ENCODE results near the gene UGT3A1. TPM values are rescaled to one million over a fixed set of nuclear protein-coding genes. Genes with fewer than 3 reads are reported as not detected.

UGT3A1 gene
- total and polyA plus RNA-seq, 2 donors (not counting 1 experiment from before 2014, with no cell fraction given): not detected

DNA sequence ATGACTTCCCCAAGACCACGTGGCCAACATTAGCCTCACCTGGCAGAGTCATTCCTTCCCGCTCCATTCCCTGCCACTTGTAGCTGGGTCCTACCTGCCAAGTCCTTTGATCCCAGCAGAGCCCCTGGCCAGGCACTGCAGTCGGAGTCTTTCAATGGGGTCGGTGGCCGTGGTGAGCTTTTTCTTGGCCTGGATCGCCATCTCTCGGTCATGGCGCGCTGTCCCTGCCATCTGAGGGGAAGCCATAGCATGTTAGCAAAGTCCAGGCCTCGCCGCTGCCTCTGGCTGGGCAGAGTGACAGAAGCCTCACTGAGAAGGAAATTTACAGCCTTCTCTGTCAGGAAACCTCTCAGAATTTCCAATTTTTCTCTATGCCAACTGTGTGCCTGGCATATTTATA lies 70.3 kb downstream of the UGT3A1 start:
- no peak overlapping the region for H3K27ac ChIP-seq (ENCODE audit: insufficient read depth, low read length)
- DNase-seq (ENCODE audit: low read depth in 2 of 2): no peak
- no peaks in the 10 kb centered on the region for H3K79me2 ChIP-seq (ENCODE audit: control insufficient read depth, insufficient read depth, low read length)
- no peak overlapping the region for H3K9ac ChIP-seq (ENCODE audit: insufficient read depth, low read length)
- H3K9me3 ChIP-seq (ENCODE audit: control insufficient read depth, insufficient read depth, low read depth, low read length): no peaks in the 10 kb centered on the region
- H3K4me3 ChIP-seq (replicated peaks in 1 of 4; ENCODE audit: control extremely low read depth in 1 of 4, insufficient read depth in 1 of 4, low read depth in 3 of 4, low read length in 4 of 4): no peak overlapping the region
- H2AFZ ChIP-seq (ENCODE audit: low read length): no peak overlapping the region
- H3K27me3 ChIP-seq (ENCODE audit: control insufficient read depth, insufficient read depth, low read length): no peaks in the 10 kb centered on the region
- H4K20me1 ChIP-seq (ENCODE audit: control insufficient read depth, extremely low read depth, insufficient read depth, low read length): no peaks in the 10 kb centered on the region
- H3K4me1 ChIP-seq (ENCODE audit: control insufficient read depth, extremely low read depth, insufficient read depth, low read length): peaks cover 12% of the 10 kb centered on the region
- TF ChIP-seq, protein P1, sequence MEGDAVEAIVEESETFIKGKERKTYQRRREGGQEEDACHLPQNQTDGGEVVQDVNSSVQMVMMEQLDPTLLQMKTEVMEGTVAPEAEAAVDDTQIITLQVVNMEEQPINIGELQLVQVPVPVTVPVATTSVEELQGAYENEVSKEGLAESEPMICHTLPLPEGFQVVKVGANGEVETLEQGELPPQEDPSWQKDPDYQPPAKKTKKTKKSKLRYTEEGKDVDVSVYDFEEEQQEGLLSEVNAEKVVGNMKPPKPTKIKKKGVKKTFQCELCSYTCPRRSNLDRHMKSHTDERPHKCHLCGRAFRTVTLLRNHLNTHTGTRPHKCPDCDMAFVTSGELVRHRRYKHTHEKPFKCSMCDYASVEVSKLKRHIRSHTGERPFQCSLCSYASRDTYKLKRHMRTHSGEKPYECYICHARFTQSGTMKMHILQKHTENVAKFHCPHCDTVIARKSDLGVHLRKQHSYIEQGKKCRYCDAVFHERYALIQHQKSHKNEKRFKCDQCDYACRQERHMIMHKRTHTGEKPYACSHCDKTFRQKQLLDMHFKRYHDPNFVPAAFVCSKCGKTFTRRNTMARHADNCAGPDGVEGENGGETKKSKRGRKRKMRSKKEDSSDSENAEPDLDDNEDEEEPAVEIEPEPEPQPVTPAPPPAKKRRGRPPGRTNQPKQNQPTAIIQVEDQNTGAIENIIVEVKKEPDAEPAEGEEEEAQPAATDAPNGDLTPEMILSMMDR (conservative IDR thresholded peaks at IDR 0.05 in 1 of 2, IDR thresholded peaks at IDR 0.05 in 1 of 2; ENCODE audit: low read depth in 1 of 2, low read length in 2 of 2): peak in 1 of 2 donors; percentile 9
- TF ChIP-seq EZH2 (IDR thresholded peaks at IDR 0.05; ENCODE audit: low read length, missing control alignments): no peak
- no peak overlapping the region for H3K4me2 ChIP-seq (ENCODE audit: extremely low read depth, insufficient read depth, low read length)
- no peaks in the 10 kb centered on the region for H3K36me3 ChIP-seq (ENCODE audit: control insufficient read depth, insufficient read depth, low read length)

DNA sequence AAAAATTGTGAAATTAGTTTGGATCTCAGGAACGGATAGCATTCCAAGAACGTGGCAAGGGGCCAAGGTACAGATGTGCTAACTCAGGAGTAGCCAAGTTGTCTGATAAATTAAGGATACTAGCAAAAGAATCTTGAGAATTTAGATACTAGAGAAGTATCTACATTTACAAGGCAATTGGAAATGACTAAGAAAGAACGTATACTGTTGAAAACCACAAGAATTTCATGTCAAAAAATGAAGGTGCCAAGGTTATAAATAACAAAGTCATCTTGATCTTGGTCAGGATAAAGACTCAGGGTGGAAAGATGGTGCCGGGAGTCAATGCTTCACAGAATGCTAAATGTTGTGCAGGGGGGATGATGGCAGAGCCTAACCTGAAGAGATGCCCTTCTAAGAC lies 72.0 kb downstream of the UGT3A1 start:
- H3K9ac ChIP-seq (ENCODE audit: insufficient read depth, low read length): no peak overlapping the region
- H3K9me3 ChIP-seq (ENCODE audit: control insufficient read depth, insufficient read depth, low read depth, low read length): no peaks in the 10 kb centered on the region
- H4K20me1 ChIP-seq (ENCODE audit: control insufficient read depth, extremely low read depth, insufficient read depth, low read length): no peaks in the 10 kb centered on the region
- H3K79me2 ChIP-seq (ENCODE audit: control insufficient read depth, insufficient read depth, low read length): no peaks in the 10 kb centered on the region
- H3K27ac ChIP-seq (ENCODE audit: insufficient read depth, low read length): peak overlapping the region; percentile 39
- no peak overlapping the region for H2AFZ ChIP-seq (ENCODE audit: low read length)
- H3K4me3 ChIP-seq (replicated peaks in 1 of 4; ENCODE audit: control extremely low read depth in 1 of 4, insufficient read depth in 1 of 4, low read depth in 3 of 4, low read length in 4 of 4): no peak overlapping the region
- H3K4me2 ChIP-seq (ENCODE audit: extremely low read depth, insufficient read depth, low read length): no peak overlapping the region
- peaks cover 7% of the 10 kb centered on the region for H3K4me1 ChIP-seq (ENCODE audit: control insufficient read depth, extremely low read depth, insufficient read depth, low read length)
- DNase-seq (ENCODE audit: low read depth in 2 of 2): peak; percentile 62 to 94
- H3K36me3 ChIP-seq (ENCODE audit: control insufficient read depth, insufficient read depth, low read length): no peaks in the 10 kb centered on the region
- H3K27me3 ChIP-seq (ENCODE audit: control insufficient read depth, insufficient read depth, low read length): no peaks in the 10 kb centered on the region
- no peak for TF ChIP-seq EZH2 (IDR thresholded peaks at IDR 0.05; ENCODE audit: low read length, missing control alignments)
- TF ChIP-seq, protein P1 (conservative IDR thresholded peaks at IDR 0.05 in 1 of 2, IDR thresholded peaks at IDR 0.05 in 1 of 2; ENCODE audit: low read depth in 1 of 2, low read length in 2 of 2): no peak

DNA sequence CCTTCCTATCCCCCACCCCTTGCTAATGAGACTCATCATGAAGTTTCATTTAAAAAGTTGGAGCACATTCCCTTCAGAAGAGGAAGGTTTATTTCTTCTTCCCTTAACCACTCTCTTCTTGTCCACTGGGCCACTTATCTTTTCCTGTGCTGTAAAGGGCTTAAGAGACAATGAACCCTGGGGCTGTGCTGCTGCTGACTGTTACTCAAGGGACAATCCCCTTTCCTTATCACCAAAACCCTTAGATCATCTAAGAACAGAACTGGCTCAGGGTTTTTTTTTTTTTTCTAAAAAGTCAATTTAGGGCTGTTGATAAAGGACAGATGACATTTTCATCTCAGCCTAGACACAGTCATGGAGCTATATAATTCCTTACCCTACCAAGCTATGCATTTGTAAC lies 82.4 kb downstream of the UGT3A1 start:
- Histone ChIP-seq H3K79me2 (ENCODE audit: control insufficient read depth, insufficient read depth, low read length) (no peaks in the 10 kb centered on the region), H3K4me2 (ENCODE audit: extremely low read depth, insufficient read depth, low read length) (no peak overlapping the region), H3K4me3 (replicated peaks in 1 of 4; ENCODE audit: control extremely low read depth in 1 of 4, insufficient read depth in 1 of 4, low read depth in 3 of 4, low read length in 4 of 4) (no peak overlapping the region), H3K4me1 (ENCODE audit: control insufficient read depth, extremely low read depth, insufficient read depth, low read length) (no peaks in the 10 kb centered on the region), H3K27ac (ENCODE audit: insufficient read depth, low read length) (no peak overlapping the region), H2AFZ (ENCODE audit: low read length) (no peak overlapping the region), H3K9ac (ENCODE audit: insufficient read depth, low read length) (no peak overlapping the region), H3K36me3 (ENCODE audit: control insufficient read depth, insufficient read depth, low read length) (no peaks in the 10 kb centered on the region), H4K20me1 (ENCODE audit: control insufficient read depth, extremely low read depth, insufficient read depth, low read length) (no peaks in the 10 kb centered on the region), H3K9me3 (ENCODE audit: control insufficient read depth, insufficient read depth, low read depth, low read length) (no peaks in the 10 kb centered on the region), H3K27me3 (ENCODE audit: control insufficient read depth, insufficient read depth, low read length) (no peaks in the 10 kb centered on the region)
- no peak for TF ChIP-seq EZH2 (IDR thresholded peaks at IDR 0.05; ENCODE audit: low read length, missing control alignments)
- TF ChIP-seq, protein P1 (conservative IDR thresholded peaks at IDR 0.05 in 1 of 2, IDR thresholded peaks at IDR 0.05 in 1 of 2; ENCODE audit: low read depth in 1 of 2, low read length in 2 of 2): no peak
- no peak for DNase-seq (ENCODE audit: low read depth in 2 of 2)
